Measurements from ENCODE around the gene GZMB.
"Not testable (repeated sequence)": the region's sequence is repeated elsewhere in the genome, so short reads cannot be mapped to it uniquely, and the experiment has no call there.

The GZMB gene

GRCh38 chr14:24630872-24631477 is 3.0 kb downstream of the GZMB start:
- no peak for DNase-seq

- DNase-seq = no peak
Observed at GRCh38 chr14:24630087-24630871, 3.7 kb downstream of the GZMB start.

GRCh38 chr14:24629521-24629920 is 4.5 kb downstream of the GZMB start:
- no peak for DNase-seq

GRCh38 chr14:24613747-24614146 is 20.2 kb downstream of the GZMB start:
- DNase-seq = no peak

- no peak for DNase-seq
Observed at GRCh38 chr14:24613241-24613640, 20.7 kb downstream of the GZMB start.

- DNase-seq = no peak
Observed at GRCh38 chr14:24612196-24612595, 21.8 kb downstream of the GZMB start.

- DNase-seq = peak; percentile 64
Observed at GRCh38 chr14:24609655-24610344, 24.2 kb downstream of the GZMB start, which contains the start of gene GZMH. TSS of gene GZMH (minus strand) at chr14:24609685. CDS start at chr14:24609613, 72 bp downstream.

GRCh38 chr14:24607635-24608514 is 26.1 kb downstream of the GZMB start:
- DNase-seq = no peak

GRCh38 chr14:24607081-24607480 is 26.9 kb downstream of the GZMB start:
- peak; percentile 53 for DNase-seq

GRCh38 chr14:24606297-24606696 is 27.7 kb downstream of the GZMB start:
- DNase-seq = no peak

- DNase-seq = peak; percentile 84
Observed at GRCh38 chr14:24605435-24606190, 28.4 kb downstream of the GZMB start.

GRCh38 chr14:24597403-24597802 is 36.6 kb downstream of the GZMB start:
- no peak for DNase-seq

GRCh38 chr14:24595073-24595808 is 38.7 kb downstream of the GZMB start:
- DNase-seq = no peak

GRCh38 chr14:24591004-24591403 is 43.0 kb downstream of the GZMB start:
- DNase-seq = not testable (repeated sequence)

- DNase-seq = not testable (repeated sequence)
Observed at GRCh38 chr14:24584402-24584801, 49.6 kb downstream of the GZMB start.

All from activated CD4-positive, alpha-beta T cell treated with anti-CD3 and anti-CD28 coated beads, Interleukin-10, Interleukin-2, amounts not matched to agents 100 ng/mL and 50 ng/mL, durations not matched to agents 16 hours and 8 hours (primary cell).